DOHH2 (cell line): ENCODE measurements around the gene GPR107.

Experiments
- H3F3A ChIP-seq: fragments of 200-600 bp; sonication (generic), shearing (Covaris generic); 2 replicates; pipeline ENCODE4 v1.6.0; 2016; ENCODE audit warnings: antibody characterized with exemption, mild to moderate bottlenecking; ENCODE audit not compliant: control insufficient read depth, insufficient read depth
- H3K27ac ChIP-seq: fragments of 200-600 bp; sonication (generic); 2 replicates; pipeline ENCODE4 v1.5.1; 2014; ENCODE audit warnings: low read depth, mild to moderate bottlenecking, low read length, moderate library complexity
- H3K27me3 ChIP-seq: fragments of 200-600 bp; sonication (generic); 2 replicates; pipeline ENCODE4 v1.6.1; 2014; ENCODE audit warnings: mild to moderate bottlenecking, low read length, mixed read lengths; ENCODE audit not compliant: control insufficient read depth
- H3K36me3 ChIP-seq: fragments of 200-600 bp; sonication (generic); 2 replicates; pipeline ENCODE4 v1.6.1; 2014; ENCODE audit warnings: mild to moderate bottlenecking, low read length, moderate library complexity, mixed read lengths; ENCODE audit not compliant: control insufficient read depth
- H3K4me1 ChIP-seq: fragments of 200-600 bp; sonication (generic); 2 replicates; pipeline ENCODE4 v1.6.1; 2014; ENCODE audit warnings: mild to moderate bottlenecking, low read length, mixed read lengths; ENCODE audit not compliant: control insufficient read depth
- H3K4me2 ChIP-seq: fragments of 200-600 bp; sonication (generic); 2 replicates; pipeline ENCODE4 v1.6.0; 2014; ENCODE audit warnings: mild to moderate bottlenecking, low read length, moderate library complexity
- H3K4me3 ChIP-seq: fragments of 200-600 bp; sonication (generic); 2 replicates; pipeline ENCODE4 v1.5.1; 2014; ENCODE audit warnings: mild to moderate bottlenecking, low read length, mixed read lengths
- H3K79me2 ChIP-seq: fragments of 200-600 bp; sonication (generic); 2 replicates; pipeline ENCODE4 v1.6.1; 2014; ENCODE audit warnings: mild to moderate bottlenecking, low read length, mixed read lengths; ENCODE audit not compliant: control insufficient read depth
- H3K9me2 ChIP-seq: fragments of 200-600 bp; sonication (generic); replicated peaks from 2 replicates; pipeline ENCODE4 v1.6.1; 2014; ENCODE audit warnings: mild to moderate bottlenecking, low read length, mixed read lengths; ENCODE audit not compliant: control insufficient read depth
- H3K9me3 ChIP-seq: fragments of 200-600 bp; sonication (generic); 2 replicates; pipeline ENCODE4 v1.6.1; 2014; ENCODE audit warnings: antibody characterized with exemption, low read length, mixed read lengths; ENCODE audit not compliant: control insufficient read depth, insufficient read depth
- H4K20me1 ChIP-seq: fragments of 200-600 bp; sonication (generic); 2 replicates; pipeline ENCODE4 v1.6.0; 2014; ENCODE audit warnings: low read depth, mild to moderate bottlenecking, antibody characterized with exemption, low read length, moderate library complexity; ENCODE audit not compliant: control insufficient read depth, insufficient read depth
- CTCF ChIP-seq: fragments of 200-600 bp; sonication (generic); IDR thresholded peaks from one replicate; pipeline ENCODE4 v1.5.1; 2014; ENCODE audit warnings: antibody characterized with exemption, mild to moderate bottlenecking, low read depth, low read length; ENCODE audit not compliant: poor library complexity, severe bottlenecking
- EZH2phosphoT487 ChIP-seq: fragments of 200-600 bp; sonication (generic); IDR thresholded peaks from 2 replicates; pipeline ENCODE4 v1.6.1; 2017; ENCODE audit warnings: borderline replicate concordance, mild to moderate bottlenecking, antibody characterized with exemption, low read length, moderate library complexity, mixed read lengths

GPR107 gene

GRCh38 chr9:130023994-130024596 lies 29.6 kb upstream of the GPR107 start:
- Histone ChIP-seq H4K20me1 (peaks cover 70% of the 10 kb centered on the region), H3K27me3 (no peaks in the 10 kb centered on the region), H3K79me2 (peaks cover 100% of the 10 kb centered on the region), H3F3A (0 out of 2 replicates have a peak, but pooled peaks cover 5% of the 10 kb centered on the region), H3K27ac (peak overlapping the region; percentile 60), H3K4me1 (peaks cover 100% of the 10 kb centered on the region), H3K4me2 (peak overlapping the region; percentile 67), H3K36me3 (peaks cover 40% of the 10 kb centered on the region), H3K9me3 (no peaks in the 10 kb centered on the region), H3K4me3 (peak overlapping the region; percentile 46), H3K9me2 (no peaks in the 10 kb centered on the region)
- no peak for TF ChIP-seq CTCF
- no peak for TF ChIP-seq EZH2phosphoT487

GRCh38 chr9:130024597-130024994 lies 29.1 kb upstream of the GPR107 start:
- Histone ChIP-seq H3K27ac (no peak overlapping the region), H3K27me3 (no peaks in the 10 kb centered on the region), H3F3A (peaks cover 10% of the 10 kb centered on the region; the same call in 1 of the 2 replicates), H3K4me3 (no peak overlapping the region), H3K4me2 (peak overlapping the region; percentile 1), H3K4me1 (peaks cover 100% of the 10 kb centered on the region), H3K79me2 (peaks cover 100% of the 10 kb centered on the region), H3K9me3 (no peaks in the 10 kb centered on the region), H3K36me3 (peaks cover 42% of the 10 kb centered on the region), H4K20me1 (peaks cover 75% of the 10 kb centered on the region), H3K9me2 (no peaks in the 10 kb centered on the region)
- TF ChIP-seq CTCF (no peak), EZH2phosphoT487 (no peak)

- H3K36me3 ChIP-seq, result peaks cover 29% of the 10 kb centered on the region
- peaks cover 71% of the 10 kb centered on the region for H4K20me1 ChIP-seq
- peaks cover 100% of the 10 kb centered on the region for H3K4me1 ChIP-seq
- peak overlapping the region; percentile 53 for H3K4me2 ChIP-seq
- H3F3A ChIP-seq, result peaks cover 10% of the 10 kb centered on the region; the same call in 1 of the 2 replicates
- no peaks in the 10 kb centered on the region for H3K9me2 ChIP-seq
- peaks cover 100% of the 10 kb centered on the region for H3K79me2 ChIP-seq
- H3K4me3 ChIP-seq, result no peak overlapping the region
- 0 out of 2 replicates have a peak overlapping the region, but pooled peaks have one; percentile 13 for H3K27ac ChIP-seq
- no peaks in the 10 kb centered on the region for H3K9me3 ChIP-seq
- TF ChIP-seq EZH2phosphoT487 (no peak), CTCF (no peak)
- H3K27me3 ChIP-seq, result no peaks in the 10 kb centered on the region
Measured at GRCh38 chr9:130026583-130027340, 26.9 kb upstream of the GPR107 start.
